Skin of body (tissue), 2 donors: ENCODE results near the gene FNIP2. TPM values are rescaled to one million over a fixed set of nuclear protein-coding genes. Genes with fewer than 3 reads are reported as not detected.
"Not testable (repeated sequence)": the region's sequence is repeated elsewhere in the genome, so short reads cannot be mapped to it uniquely, and the experiment has no call there.

Experiments
- DNase-seq: peaks from one replicate; lab custom pipeline; 2025; lab: John Stamatoyannopoulos, UW
- total RNA-seq: library from RNA; depleted of rRNA; stranded (reverse); fragments of >200 nt; gene quantifications from one replicate; pipeline ENCODE4 v1.2.3, GENCODE V29; 2014

FNIP2 gene
- total RNA-seq, 1 donor from 2014 or later = 35.8 TPM

GRCh38 chr4:158906073-158906472 is 137.2 kb downstream of the FNIP2 start:
- no peak for DNase-seq

GRCh38 chr4:158912390-158912789 is 143.6 kb downstream of the FNIP2 start:
- DNase-seq = peak; percentile 49

- DNase-seq = no peak
Observed at GRCh38 chr4:158912806-158913205, 144.0 kb downstream of the FNIP2 start.

- peak; percentile 75 for DNase-seq
Observed at GRCh38 chr4:158913766-158914165, 144.9 kb downstream of the FNIP2 start.

- no peak for DNase-seq
Observed at GRCh38 chr4:158914218-158914617, 145.4 kb downstream of the FNIP2 start.

GRCh38 chr4:158915683-158916241 is 146.9 kb downstream of the FNIP2 start:
- DNase-seq = no peak

GRCh38 chr4:158920452-158920996 is 151.7 kb downstream of the FNIP2 start:
- not testable (repeated sequence) for DNase-seq

- DNase-seq = not testable (repeated sequence)
Observed at GRCh38 chr4:158927774-158928173, 158.9 kb downstream of the FNIP2 start.

- no peak for DNase-seq
Observed at GRCh38 chr4:158929939-158930638, 161.3 kb downstream of the FNIP2 start.

- DNase-seq = no peak
Observed at GRCh38 chr4:158930639-158930972, 161.8 kb downstream of the FNIP2 start.

- no peak for DNase-seq
Observed at GRCh38 chr4:158933236-158933635, 164.4 kb downstream of the FNIP2 start.

GRCh38 chr4:158934996-158935669 is 166.3 kb downstream of the FNIP2 start:
- no peak for DNase-seq

GRCh38 chr4:158936238-158936637 is 167.4 kb downstream of the FNIP2 start:
- DNase-seq = no peak

- peak; percentile 41 for DNase-seq
Observed at GRCh38 chr4:158938220-158939044, 169.6 kb downstream of the FNIP2 start.

GRCh38 chr4:158940271-158940670 is 171.4 kb downstream of the FNIP2 start:
- DNase-seq = no peak

GRCh38 chr4:158941321-158941720 is 172.5 kb downstream of the FNIP2 start:
- DNase-seq = no peak

GRCh38 chr4:158941895-158942294 is 173.1 kb downstream of the FNIP2 start:
- no peak for DNase-seq

GRCh38 chr4:158945529-158946108 is 176.8 kb downstream of the FNIP2 start:
- no peak for DNase-seq

GRCh38 chr4:158946825-158947224 is 178.0 kb downstream of the FNIP2 start:
- DNase-seq = no peak

- DNase-seq = no peak
Observed at GRCh38 chr4:158948071-158948470, 179.2 kb downstream of the FNIP2 start.

- DNase-seq = no peak
Observed at GRCh38 chr4:158949099-158949498, 180.3 kb downstream of the FNIP2 start.
